Fibroblast of skin of scalp (primary cell): ENCODE results near the gene OR10A7. TPM values are rescaled to one million over a fixed set of nuclear protein-coding genes. Genes with fewer than 3 reads are reported as not detected.
A peak's percentile ranks its signal among the peaks of the same experiment; 100 is the strongest.
"Not testable (repeated sequence)": the region's sequence is repeated elsewhere in the genome, so short reads cannot be mapped to it uniquely, and the experiment has no call there.

Source experiments
- DNase-seq: peaks from one replicate; pipeline ENCODE4 v3.0.0-alpha.2; 2013
- polyA plus RNA-seq, 2 experiments: library from polyadenylated mRNA; unstranded; fragments of 120-200 nt; gene quantifications; one replicate each; pipeline ENCODE4 v1.2.1, GENCODE V29; 2013; ENCODE audit not compliant: insufficient read length in 2 of 2

The OR10A7 gene
- not detected for polyA plus RNA-seq (2013, experiment 1 of 2; ENCODE audit: insufficient read length)
- polyA plus RNA-seq (2013, experiment 2 of 2; ENCODE audit: insufficient read length) = not detected

- no peak for DNase-seq
Measured at GRCh38 chr12:55220725-55221124, at the start of gene OR10A7. TSS of gene OR10A7 (plus strand) at chr12:55221025. CDS start at chr12:55221025, 0 bp downstream.

GRCh38 chr12:55171445-55171844, 49.4 kb upstream of the OR10A7 start:
- no peak for DNase-seq

GRCh38 chr12:55171846-55172245, 49.0 kb upstream of the OR10A7 start:
- not testable (repeated sequence) for DNase-seq

- no peak for DNase-seq
Measured at GRCh38 chr12:55172686-55173085, 48.1 kb upstream of the OR10A7 start.

- no peak for DNase-seq
Measured at GRCh38 chr12:55173456-55173855, 47.4 kb upstream of the OR10A7 start.

- no peak for DNase-seq
Measured at GRCh38 chr12:55188573-55188972, 32.3 kb upstream of the OR10A7 start.

GRCh38 chr12:55188974-55189556, 31.8 kb upstream of the OR10A7 start:
- DNase-seq = peak; percentile 77

- no peak for DNase-seq
Measured at GRCh38 chr12:55194382-55194781, 26.4 kb upstream of the OR10A7 start.

GRCh38 chr12:55226523-55226922, 5.7 kb downstream of the OR10A7 start:
- DNase-seq = no peak

GRCh38 chr12:55227643-55228042, 6.8 kb downstream of the OR10A7 start:
- no peak for DNase-seq

GRCh38 chr12:55244309-55244708, 23.5 kb downstream of the OR10A7 start, which contains the start of gene OR6C74:
TSS of gene OR6C74 (plus strand) at chr12:55244609. CDS start at chr12:55247288, 2,679 bp downstream.
- DNase-seq = no peak

GRCh38 chr12:55246159-55246558, 25.3 kb downstream of the OR10A7 start:
- no peak for DNase-seq

GRCh38 chr12:55250944-55251343, 30.1 kb downstream of the OR10A7 start:
- no peak for DNase-seq

- no peak for DNase-seq
Measured at GRCh38 chr12:55253281-55253680, 32.5 kb downstream of the OR10A7 start.

- DNase-seq = no peak
Measured at GRCh38 chr12:55256831-55257230, 36.0 kb downstream of the OR10A7 start.

- DNase-seq = no peak
Measured at GRCh38 chr12:55258303-55258702, 37.5 kb downstream of the OR10A7 start.
